SU-DHL-6 (cell line): ENCODE measurements around the gene CBLN3.

Experiments used
- EZH2phosphoT487 ChIP-seq: fragments of 200-600 bp; sonication (generic), shearing (Covaris generic); conservative IDR thresholded peaks from 2 replicates; pipeline ENCODE4 v1.6.1; 2018; ENCODE audit warnings: mild to moderate bottlenecking, antibody characterized with exemption, low read length, moderate library complexity, mixed read lengths
- TF ChIP-seq, protein P1 (sequence below): fragments of 200-600 bp; sonication (generic); IDR thresholded peaks from one replicate; pipeline ENCODE4 v1.5.1; 2017; ENCODE audit warnings: antibody characterized with exemption, mild to moderate bottlenecking, low read length, moderate library complexity; ENCODE audit not compliant: insufficient read depth, poor library complexity, severe bottlenecking

DNA sequence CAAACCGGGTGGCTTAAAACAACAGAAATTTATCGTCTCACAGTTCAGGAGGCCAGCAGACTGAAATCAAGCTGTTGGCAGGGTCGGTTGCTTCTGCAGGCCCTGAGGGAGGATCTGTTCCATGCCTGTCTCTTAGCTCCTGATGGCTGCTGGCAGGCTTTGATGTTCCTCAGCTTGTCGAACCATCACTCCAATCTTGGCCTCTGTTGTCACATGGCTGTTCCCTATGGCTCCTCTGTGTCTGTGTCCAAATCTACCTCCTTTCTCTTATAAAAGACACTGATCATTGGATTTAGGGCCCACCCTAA is 47.5 kb downstream of the CBLN3 start:
- TF ChIP-seq, protein P1, sequence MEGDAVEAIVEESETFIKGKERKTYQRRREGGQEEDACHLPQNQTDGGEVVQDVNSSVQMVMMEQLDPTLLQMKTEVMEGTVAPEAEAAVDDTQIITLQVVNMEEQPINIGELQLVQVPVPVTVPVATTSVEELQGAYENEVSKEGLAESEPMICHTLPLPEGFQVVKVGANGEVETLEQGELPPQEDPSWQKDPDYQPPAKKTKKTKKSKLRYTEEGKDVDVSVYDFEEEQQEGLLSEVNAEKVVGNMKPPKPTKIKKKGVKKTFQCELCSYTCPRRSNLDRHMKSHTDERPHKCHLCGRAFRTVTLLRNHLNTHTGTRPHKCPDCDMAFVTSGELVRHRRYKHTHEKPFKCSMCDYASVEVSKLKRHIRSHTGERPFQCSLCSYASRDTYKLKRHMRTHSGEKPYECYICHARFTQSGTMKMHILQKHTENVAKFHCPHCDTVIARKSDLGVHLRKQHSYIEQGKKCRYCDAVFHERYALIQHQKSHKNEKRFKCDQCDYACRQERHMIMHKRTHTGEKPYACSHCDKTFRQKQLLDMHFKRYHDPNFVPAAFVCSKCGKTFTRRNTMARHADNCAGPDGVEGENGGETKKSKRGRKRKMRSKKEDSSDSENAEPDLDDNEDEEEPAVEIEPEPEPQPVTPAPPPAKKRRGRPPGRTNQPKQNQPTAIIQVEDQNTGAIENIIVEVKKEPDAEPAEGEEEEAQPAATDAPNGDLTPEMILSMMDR, result no peak
- no peak for TF ChIP-seq EZH2phosphoT487
